ENCODE measurements around the gene GJC1. TPM values are rescaled to one million over a fixed set of nuclear protein-coding genes. Genes with fewer than 3 reads are reported as not detected.

Gene GJC1
- polyA plus RNA-seq (ENCODE audit: insufficient read depth in 1 of 5, insufficient read length in 5 of 5, low replicate concordance in 1 of 5), result 10 to 100 TPM; 36.5 to 45.7 (median 39.9) TPM
- long read RNA-seq, donor 1, full-length matches to known transcripts, result 10 of 10 reads
- long read RNA-seq, donor 1, partial matches to known transcripts, result 0 of 10 reads
- long read RNA-seq, donor 1, other reads (novel, unspliced or antisense), result 0 of 10 reads
- long read RNA-seq, donor 2, transcript GJC1-209 (3 exons, 1,837 nt), result major isoform, 7 of 11 reads
- long read RNA-seq, donor 2, partial matches to known transcripts, result 0 of 11 reads
- long read RNA-seq, donor 2, other reads (novel, unspliced or antisense), result 0 of 11 reads
- long read RNA-seq, donor 3, transcript GJC1-209 (3 exons, 1,837 nt), result major isoform, 5 of 25 reads
- long read RNA-seq, donor 3, partial matches to known transcripts, result 18 of 25 reads
- long read RNA-seq, donor 3, other reads (novel, unspliced or antisense), result 0 of 25 reads
- long read RNA-seq, donor 4, transcript GJC1-209 (3 exons, 1,837 nt), result major isoform, 5 of 5 reads
- long read RNA-seq, donor 4, partial matches to known transcripts, result 0 of 5 reads
- long read RNA-seq, donor 4, other reads (novel, unspliced or antisense), result 0 of 5 reads
- long read RNA-seq, donor 5, partial matches to known transcripts, result 0 of 6 reads
- long read RNA-seq, donor 5, other reads (novel, unspliced or antisense), result 0 of 6 reads
- long read RNA-seq, donor 6, full-length matches to known transcripts, result 6 of 51 reads
- long read RNA-seq, donor 6, partial matches to known transcripts, result 24 of 51 reads
- long read RNA-seq, donor 6, other reads (novel, unspliced or antisense), result 21 of 51 reads
- long read RNA-seq, donor 7, full-length matches to known transcripts, result 8 of 8 reads
- long read RNA-seq, donor 7, partial matches to known transcripts, result 0 of 8 reads
- long read RNA-seq, donor 7, other reads (novel, unspliced or antisense), result 0 of 8 reads
- long read RNA-seq, donor 8, partial matches to known transcripts, result 0 of 5 reads
- long read RNA-seq, donor 8, other reads (novel, unspliced or antisense), result 0 of 5 reads

DNA sequence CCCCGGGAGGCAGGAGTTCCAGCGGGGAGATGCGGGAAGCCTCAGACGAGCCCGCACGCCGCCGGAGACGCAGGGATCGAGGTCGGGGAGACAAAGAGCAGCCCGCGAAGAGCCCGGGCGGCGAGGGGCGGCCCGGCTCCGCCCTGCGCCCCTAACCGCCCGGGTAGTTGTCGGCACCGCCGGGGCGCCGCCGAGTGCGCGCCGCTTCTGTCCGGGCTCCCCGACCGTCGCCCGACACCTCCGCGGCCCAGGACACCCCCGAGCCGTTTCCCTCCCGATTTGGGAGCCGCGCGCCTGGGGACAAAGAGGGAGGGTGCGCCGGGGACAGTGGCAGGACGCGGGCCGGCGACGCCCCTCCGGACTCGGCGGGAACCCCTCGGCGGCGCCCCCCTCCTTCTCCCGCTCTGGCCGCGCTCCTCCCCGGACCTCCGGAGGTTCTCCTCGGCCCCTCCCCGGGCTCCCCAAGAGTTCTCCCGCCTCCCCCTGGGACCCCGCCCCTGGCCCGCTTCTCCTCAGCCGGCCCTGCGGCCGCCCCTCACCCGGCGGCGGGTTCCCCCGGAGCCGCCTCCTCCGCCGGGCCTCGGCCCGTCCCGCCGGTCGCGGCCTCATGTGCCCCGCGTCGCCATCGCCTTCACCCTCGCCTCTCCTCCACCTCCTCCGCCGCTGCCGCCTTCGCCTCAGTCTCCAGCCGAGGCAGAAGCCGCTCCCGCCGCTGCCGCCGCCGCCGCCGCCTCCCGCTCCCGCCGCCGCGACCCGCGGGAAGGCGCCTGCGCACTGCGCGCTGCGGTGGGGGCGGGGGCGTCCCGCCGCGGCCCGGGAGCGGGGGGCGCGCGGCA, at the start of gene GJC1:
Gene GJC1 (minus strand): TSS at position 765 of the 836 bp plus-strand sequence. CDS start 24,470 bp downstream, outside the sequence.
- DNase-seq, result peak; percentile 65 to 72

DNA sequence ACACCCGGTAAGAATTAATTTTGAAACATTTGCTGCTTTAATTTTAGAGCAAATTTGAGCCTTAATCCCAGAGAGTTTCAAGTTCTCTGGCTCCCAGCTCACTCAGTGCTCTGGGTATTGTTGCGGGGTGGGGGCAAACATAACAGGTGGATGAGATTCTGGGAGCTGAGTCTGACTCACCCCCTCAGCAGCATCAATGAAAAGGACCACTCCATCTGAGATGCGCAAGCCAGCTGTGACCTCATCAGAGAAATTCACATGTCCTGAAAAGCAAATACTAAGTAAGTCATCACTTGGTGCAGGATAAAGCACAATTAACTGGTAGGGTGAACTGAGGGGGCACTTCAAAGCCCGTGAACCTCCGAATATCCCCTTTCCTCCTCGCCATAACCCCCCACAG, 49.3 kb upstream of the GJC1 start:
- DNase-seq, result no peak

DNA sequence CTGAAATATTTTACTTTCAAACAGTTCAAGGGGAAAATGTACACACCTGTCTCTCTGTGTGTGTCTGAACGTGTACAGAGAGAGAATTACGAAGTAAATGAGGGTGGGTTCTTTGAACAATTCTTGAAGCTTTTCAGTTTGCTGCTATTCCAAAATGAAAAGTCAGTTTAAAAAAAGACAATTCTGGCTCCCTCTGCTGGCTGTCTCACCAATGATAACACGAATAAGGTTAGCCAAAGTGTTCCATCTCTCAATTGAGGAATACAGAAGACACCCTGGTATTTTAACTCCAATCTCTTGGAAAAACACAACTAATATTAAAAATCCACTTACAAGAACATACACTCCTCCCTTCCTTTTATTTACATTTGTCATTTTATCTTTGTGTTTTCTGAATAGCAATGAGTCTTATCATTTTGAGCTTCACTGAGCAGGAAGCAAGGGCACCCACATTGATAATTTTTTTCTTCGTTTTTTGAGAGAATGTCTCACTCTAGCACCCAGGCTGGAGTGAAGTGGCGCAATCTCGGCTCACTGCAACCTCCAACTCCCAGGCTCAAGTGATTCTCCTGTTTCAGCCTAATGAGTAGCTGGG, 48.6 kb upstream of the GJC1 start:
- DNase-seq, result peak in 1 of 2 donors; percentile 25

DNA sequence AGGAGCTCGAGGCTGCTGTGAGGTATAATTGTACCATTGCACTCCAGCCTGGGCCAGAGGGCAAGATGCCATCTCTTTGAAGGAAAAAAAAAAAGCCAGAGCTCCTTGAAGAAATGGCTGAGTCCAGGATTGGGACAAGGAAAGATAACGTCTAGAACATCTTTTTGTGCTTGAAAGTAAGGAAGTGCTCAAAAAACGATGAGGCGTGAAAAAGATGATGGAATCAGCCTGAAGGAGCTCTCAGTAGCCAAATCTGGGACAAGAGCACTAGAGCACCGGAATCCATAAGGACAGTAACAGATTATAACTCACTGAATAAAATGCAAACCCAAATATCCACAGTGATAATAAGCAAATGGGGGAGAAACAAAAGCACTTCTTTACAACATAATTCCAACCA, 47.0 kb upstream of the GJC1 start:
- DNase-seq, result no peak

GRCh38 chr17:44875761-44876160, 45.7 kb upstream of the GJC1 start:
- DNase-seq, result no peak

- DNase-seq, result no peak
Measured at GRCh38 chr17:44872131-44872768, 42.2 kb upstream of the GJC1 start.

DNA sequence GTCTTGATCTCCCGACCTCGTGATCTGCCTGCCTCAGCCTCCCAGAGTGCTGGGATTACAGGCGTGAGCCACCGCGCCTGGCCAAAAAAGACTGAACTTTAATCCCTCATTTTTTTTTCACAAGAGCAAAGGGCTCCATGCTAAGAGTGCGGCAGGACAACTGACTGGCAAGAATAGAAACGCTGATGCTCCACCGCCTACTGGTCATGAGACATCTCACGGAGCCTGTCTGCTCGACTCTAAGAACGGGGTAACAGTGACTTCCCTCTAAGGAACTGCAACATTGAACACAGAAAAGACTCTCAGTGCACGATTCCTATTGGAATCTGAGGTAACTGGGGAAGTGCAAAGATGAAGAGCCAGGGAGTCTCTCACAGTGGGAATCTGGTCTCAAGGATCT, 41.5 kb upstream of the GJC1 start:
- no peak for DNase-seq

DNA sequence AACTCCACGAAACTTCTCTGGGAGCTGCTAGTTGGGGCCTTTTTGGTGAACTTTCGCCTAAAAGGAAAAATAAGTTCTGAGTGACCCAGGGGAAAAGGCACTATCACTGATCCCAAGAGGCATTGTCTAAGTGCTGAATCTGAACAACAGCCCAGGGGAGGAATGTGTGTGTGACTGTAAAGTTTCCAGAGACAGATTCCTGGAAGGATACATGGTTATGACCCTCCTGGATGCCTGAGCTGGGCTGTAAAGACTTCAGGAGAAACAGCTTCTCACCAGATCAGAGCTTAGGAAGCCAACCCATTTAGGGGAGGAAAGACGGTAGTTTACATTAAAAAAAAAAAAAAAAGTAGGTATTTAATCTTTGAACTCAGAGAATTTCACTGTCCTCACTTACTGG, 37.8 kb upstream of the GJC1 start:
- DNase-seq, result no peak

DNA sequence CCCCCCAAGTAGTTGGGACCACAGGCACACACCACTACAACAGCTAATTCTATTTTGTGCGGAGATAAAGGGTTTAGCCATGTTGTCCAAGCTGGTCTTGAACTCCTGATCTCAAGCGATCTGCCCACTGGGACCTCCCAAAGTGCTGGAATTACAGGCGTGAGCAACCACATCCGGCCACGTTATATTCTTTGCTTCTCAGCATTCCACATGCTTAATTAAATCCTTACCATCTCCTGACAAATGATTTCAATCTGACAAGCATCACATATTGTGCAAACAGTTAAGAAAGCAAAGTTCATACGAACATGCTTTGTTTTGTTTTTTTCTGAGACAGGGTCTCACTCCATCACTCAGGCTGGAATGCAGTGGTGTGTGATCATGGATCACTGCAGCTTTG, 35.8 kb upstream of the GJC1 start:
- DNase-seq, result no peak

DNA sequence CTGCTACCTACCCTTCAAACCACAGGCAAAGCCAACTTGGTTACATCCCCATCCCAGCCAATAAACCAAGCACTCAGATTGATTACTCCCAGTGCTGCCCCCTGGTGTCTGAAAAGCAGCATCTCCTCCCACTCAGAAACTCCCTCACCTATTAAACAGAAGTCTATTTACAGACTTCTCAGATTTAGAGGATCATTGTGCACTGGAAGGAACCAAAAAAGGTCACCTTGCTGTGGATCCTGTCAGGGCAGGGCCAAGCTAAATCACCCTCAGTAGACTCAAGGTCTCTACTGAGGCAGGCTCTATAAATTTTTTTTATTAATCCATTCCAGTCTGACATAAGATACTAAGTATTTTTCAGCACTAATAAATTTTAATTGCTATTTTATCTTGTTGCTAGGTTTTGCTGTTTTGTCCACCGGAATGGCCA, 35.2 kb upstream of the GJC1 start:
- DNase-seq, result peak; percentile 50 to 68

GRCh38 chr17:44864831-44865230, 34.7 kb upstream of the GJC1 start:
- no peak for DNase-seq

DNA sequence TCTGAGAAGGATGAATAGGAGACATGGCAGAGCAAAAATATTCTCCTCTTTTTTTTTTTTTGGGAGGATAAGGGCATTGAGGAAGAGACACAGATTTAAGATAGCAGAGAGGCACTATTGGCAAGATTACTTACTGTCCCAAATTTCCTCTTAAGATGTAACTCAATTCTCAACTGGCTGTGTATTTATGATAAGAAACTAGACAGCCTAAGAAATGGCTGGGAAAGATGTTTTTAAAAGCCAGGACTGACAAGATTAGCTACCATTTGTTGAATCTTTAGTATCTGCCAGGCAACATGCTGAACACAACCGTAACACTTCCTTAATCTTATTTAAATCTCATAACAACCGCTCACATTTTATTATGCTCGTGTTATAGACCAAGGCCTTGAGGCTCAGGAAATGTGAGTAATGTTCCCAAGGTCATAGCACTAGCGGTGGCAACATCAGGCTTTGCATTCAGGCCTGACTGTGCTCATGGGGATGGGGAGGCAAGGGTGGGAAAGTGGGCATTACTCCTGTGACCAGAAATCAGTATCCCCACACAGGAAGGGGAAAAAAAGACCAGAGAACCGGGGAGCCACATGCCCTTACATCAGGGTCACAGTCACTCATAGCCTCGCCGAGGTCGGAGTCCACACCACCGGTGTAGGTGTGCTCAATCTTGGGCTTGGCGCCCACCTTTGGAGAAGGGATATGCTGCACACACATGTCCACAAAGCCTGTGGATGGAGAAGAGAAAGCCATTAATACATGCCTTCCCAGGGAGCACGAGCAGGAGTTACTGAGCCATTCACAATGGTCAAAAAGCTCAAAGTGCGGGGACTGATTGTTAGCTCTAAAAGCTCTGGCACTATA, 33.2 kb upstream of the GJC1 start:
- no peak for DNase-seq

DNA sequence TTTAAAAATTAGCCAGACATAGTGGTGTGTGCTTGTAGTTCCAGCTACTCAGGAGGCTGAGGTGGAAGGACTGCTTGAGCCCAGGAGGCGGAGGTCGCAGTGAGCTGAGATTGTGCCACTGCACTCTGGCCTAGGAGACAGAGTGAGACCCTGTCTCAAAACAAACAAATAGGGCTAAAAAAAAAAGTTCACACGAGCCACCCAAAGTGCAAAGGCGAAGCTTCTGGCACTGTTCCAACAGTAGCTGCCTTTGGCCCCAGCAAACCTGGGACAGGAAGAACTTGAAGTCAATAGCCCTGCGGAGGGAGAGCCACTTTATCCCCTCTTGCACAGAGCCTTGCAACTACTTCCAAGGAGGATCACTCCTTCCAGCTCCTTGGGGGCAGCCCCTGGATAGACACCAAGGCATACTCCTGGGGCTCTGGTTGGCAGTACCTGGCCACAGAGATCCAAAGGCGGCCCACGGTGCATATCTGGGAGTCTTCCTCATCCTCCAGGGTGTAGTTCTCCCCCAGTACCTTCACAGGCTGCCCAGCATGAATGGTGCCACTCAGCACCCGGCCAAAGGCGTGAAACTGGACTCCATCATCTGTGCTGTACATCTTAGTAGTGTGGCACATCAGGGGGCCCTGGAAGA, 32.3 kb upstream of the GJC1 start:
- no peak for DNase-seq

DNA sequence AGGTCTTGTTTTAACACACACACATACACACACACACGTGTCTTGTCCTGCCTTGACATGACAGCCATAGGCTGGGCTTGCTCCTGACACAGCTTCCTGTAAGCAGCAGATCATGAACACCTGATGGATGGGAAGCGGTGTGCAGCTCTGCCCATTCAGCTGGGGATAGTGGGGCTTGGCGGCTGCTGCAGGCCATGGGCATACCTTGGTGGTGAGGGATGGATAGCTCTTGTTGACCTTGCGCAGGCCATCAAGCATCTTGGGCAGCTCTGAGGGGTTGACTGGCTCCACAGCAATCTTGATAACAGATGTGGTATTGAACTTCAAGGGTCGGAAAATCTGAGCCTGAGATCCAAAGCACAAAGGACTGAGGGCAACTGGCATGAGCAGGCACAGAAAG, 29.6 kb upstream of the GJC1 start:
- no peak for DNase-seq

GRCh38 chr17:44854192-44854591, 24.1 kb upstream of the GJC1 start:
- DNase-seq, result no peak

DNA sequence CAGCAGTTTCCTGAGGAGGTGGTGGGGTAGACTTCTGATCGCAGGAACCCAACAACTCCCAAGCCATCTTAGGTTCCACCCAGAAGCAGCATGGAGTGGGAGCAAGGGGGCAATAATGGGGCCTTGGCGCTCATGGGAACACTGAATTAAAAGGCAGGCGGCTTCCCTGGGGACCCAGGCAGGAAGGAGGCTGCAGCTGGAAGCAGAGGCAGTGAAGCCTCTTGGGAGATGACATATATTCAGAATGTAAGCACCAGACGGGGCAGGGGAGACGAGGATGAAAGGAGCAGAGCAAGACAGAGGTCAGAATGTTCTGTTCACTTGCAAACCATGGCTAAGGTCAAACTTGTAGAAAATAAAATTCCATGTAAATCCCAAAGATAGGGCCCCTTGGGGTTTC, 20.5 kb upstream of the GJC1 start:
- no peak for DNase-seq

DNA sequence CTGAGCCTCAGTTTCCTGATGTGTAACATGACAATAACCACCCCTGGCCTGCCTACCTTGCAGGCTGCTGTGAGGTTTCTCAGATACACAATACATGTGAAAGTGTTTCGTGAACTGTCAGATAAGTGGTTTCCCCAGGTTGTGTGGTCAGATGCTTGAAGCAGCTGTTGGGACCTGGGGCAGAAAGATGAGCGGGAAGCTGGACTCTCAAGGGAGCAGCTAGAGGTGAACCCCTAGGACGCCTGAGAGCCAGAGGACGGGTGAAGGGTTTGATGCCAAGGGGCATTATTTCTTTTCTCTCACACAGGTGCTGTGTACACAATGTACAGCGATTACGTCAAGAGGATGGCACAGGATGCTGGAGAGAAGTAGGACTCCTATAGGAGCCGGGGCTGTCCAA, 19.9 kb upstream of the GJC1 start:
- no peak for DNase-seq

DNA sequence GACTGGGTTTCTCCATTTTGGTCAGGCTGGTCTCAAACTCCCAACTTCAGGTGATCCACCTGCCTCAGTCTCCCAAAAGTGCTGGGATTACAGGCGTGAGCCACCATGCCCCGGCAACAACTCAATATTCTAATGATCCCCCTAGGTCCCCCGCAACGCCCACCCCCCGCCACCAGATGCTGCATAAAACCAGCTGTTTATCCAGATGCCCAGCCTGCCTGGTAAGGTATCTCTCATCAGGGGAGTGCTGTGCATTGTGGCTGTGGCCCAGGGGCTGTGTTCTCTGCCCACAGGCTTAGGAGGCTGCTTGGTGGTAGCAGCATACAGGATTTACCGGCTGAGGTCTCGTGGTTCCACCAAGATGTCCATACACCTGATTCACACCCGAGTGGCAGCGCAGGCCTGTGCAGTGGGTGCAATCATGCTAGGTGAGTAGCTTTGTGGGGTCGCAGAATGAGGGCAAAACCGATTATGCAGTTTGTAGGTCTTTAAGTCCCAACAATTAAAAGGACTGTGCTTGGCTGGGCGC, 18.9 kb upstream of the GJC1 start:
- DNase-seq, result no peak

- no peak for DNase-seq
Measured at GRCh38 chr17:44848257-44848795, 18.2 kb upstream of the GJC1 start.
